Activated T-helper 1 cell treated with anti-CD3 and anti-CD28 coated beads, Interleukin-12 subunit alpha, Interleukin-12 subunit beta, Interleukin-2, Interleukin-4 antibody, amounts not matched to agents 30 ng/mL and 10 ng/mL and 1 ng/mL, durations not matched to agents 14 hours and 24 hours and 36 hours (primary cell): ENCODE data around the gene SPRING1. TPM values are rescaled to one million over a fixed set of nuclear protein-coding genes. Genes with fewer than 3 reads are reported as not detected.
A peak's percentile ranks its signal among the peaks of the same experiment; 100 is the strongest.

Experiments used
- DNase-seq: peaks from one replicate; pipeline ENCODE4 v3.0.0; 2021; ENCODE audit warnings: low spot score
- H3K27ac Mint-ChIP-seq: one replicate; pipeline ENCODE4 v1.8.0; 2021; ENCODE audit warnings: mild to moderate bottlenecking, mixed read lengths
- H3K27me3 Mint-ChIP-seq: one replicate; pipeline ENCODE4 v1.8.0; 2022; ENCODE audit warnings: mild to moderate bottlenecking, moderate library complexity, mixed read lengths; ENCODE audit not compliant: insufficient read depth
- H3K36me3 Mint-ChIP-seq: one replicate; pipeline ENCODE4 v1.8.0; 2021; ENCODE audit warnings: low read depth, mixed read lengths
- H3K4me1 Mint-ChIP-seq: one replicate; pipeline ENCODE4 v1.8.0; 2021; ENCODE audit warnings: low read depth, mixed read lengths
- H3K4me3 Mint-ChIP-seq: one replicate; pipeline ENCODE4 v1.8.0; 2021; ENCODE audit warnings: mild to moderate bottlenecking, moderate library complexity, mixed read lengths
- H3K9me3 Mint-ChIP-seq: one replicate; pipeline ENCODE4 v1.8.0; 2021; ENCODE audit warnings: mixed read lengths
- intact Hi-C: fragments of 100-400 bp; cut with micrococcal nuclease; formaldehyde crosslinking; loops from one replicate; pipeline ENCODE4 v1.15.1; 2024
- total RNA-seq: library from RNA; stranded (reverse); gene quantifications from 2 replicates; pipeline ENCODE4 v1.2.3, GENCODE V29; 2022

SPRING1 gene
- total RNA-seq, 1 donor from 2014 or later, result 31.0 TPM

- peaks cover 17% of the 10 kb centered on the region for H3K36me3 Mint-ChIP-seq
- intact Hi-C loops, result loop anchor here (5.0 kb wide), 2 partner anchors 203 to 458 kb away; partner anchors contain the start of gene MED13L
- no peak overlapping the region for H3K27ac Mint-ChIP-seq
- H3K9me3 Mint-ChIP-seq, result no peaks in the 10 kb centered on the region
- H3K4me1 Mint-ChIP-seq, result peaks cover 13% of the 10 kb centered on the region
- H3K4me3 Mint-ChIP-seq, result peak overlapping the region; percentile 8
- no peak for DNase-seq
- no peaks in the 10 kb centered on the region for H3K27me3 Mint-ChIP-seq
These were observed 2.8 kb downstream of the SPRING1 start for GRCh38 chr12:116735084-116735483.

- H3K4me1 Mint-ChIP-seq, result peaks cover 13% of the 10 kb centered on the region
- no peak overlapping the region for H3K27ac Mint-ChIP-seq
- H3K9me3 Mint-ChIP-seq, result no peaks in the 10 kb centered on the region
- peaks cover 20% of the 10 kb centered on the region for H3K36me3 Mint-ChIP-seq
- no peaks in the 10 kb centered on the region for H3K27me3 Mint-ChIP-seq
- intact Hi-C loops, result no loop called here
- no peak overlapping the region for H3K4me3 Mint-ChIP-seq
- no peak for DNase-seq
These were observed 3.6 kb downstream of the SPRING1 start for GRCh38 chr12:116734156-116734768.

GRCh38 chr12:116731801-116732200, 6.1 kb downstream of the SPRING1 start:
- Mint-ChIP-seq H3K36me3 (peaks cover 23% of the 10 kb centered on the region), H3K4me3 (no peak overlapping the region), H3K9me3 (no peaks in the 10 kb centered on the region), H3K27ac (no peak overlapping the region), H3K4me1 (peaks cover 7% of the 10 kb centered on the region), H3K27me3 (no peaks in the 10 kb centered on the region)
- DNase-seq, result no peak
- intact Hi-C loops, result no loop called here

DNA sequence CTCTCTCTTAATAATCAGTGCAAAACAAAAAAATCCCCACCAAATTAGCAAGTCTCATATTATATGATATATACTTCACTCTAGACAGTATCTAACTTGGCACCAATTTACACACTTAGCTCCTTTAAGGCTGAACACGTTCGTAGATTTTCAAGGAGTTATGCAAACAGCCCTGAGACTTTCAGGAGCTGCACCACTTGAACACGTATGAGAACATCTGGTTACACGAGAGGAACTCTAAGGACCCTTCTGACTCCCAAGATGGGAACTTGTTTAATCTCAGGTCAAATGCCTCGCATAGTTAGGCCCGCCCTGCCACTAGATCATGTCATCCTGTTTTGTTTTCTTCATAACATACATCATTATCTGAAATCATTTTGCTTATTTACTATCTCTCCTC, 10.0 kb downstream of the SPRING1 start:
- DNase-seq, result no peak
- Mint-ChIP-seq H3K4me3 (no peak overlapping the region), H3K36me3 (peaks cover 9% of the 10 kb centered on the region), H3K9me3 (no peaks in the 10 kb centered on the region), H3K27ac (no peak overlapping the region), H3K4me1 (peaks cover 2% of the 10 kb centered on the region), H3K27me3 (no peaks in the 10 kb centered on the region)
- intact Hi-C loops, result no loop called here

- H3K9me3 Mint-ChIP-seq, result no peaks in the 10 kb centered on the region
- peaks cover 13% of the 10 kb centered on the region for H3K36me3 Mint-ChIP-seq
- H3K27ac Mint-ChIP-seq, result no peak overlapping the region
- DNase-seq, result no peak
- H3K27me3 Mint-ChIP-seq, result no peaks in the 10 kb centered on the region
- H3K4me3 Mint-ChIP-seq, result no peak overlapping the region
- intact Hi-C loops, result no loop called here
- H3K4me1 Mint-ChIP-seq, result peaks cover 8% of the 10 kb centered on the region
These were observed 10.6 kb downstream of the SPRING1 start for GRCh38 chr12:116727261-116727660.

DNA sequence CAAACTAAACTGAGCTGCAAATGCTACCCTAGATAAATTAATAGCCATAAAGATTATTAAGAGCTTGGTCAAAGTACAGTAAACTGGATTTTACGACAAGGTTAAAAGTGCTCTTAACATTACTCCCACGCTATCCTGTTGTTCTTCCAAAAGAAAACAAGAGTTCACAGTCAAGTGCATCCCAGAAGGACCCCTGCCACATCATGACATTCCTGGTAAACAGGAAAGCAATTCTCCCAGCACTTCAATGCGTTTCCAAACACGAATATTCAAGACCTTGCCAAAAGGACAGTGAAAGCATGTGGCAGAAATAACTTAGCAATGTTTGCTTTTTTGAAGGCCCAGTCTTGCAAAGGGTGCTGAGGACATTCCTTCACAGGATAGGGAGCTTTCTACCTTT, 11.2 kb downstream of the SPRING1 start:
- no peak overlapping the region for H3K27ac Mint-ChIP-seq
- no peak for DNase-seq
- no peaks in the 10 kb centered on the region for H3K27me3 Mint-ChIP-seq
- H3K4me3 Mint-ChIP-seq, result no peak overlapping the region
- H3K9me3 Mint-ChIP-seq, result no peaks in the 10 kb centered on the region
- peaks cover 15% of the 10 kb centered on the region for H3K36me3 Mint-ChIP-seq
- peaks cover 10% of the 10 kb centered on the region for H3K4me1 Mint-ChIP-seq
- intact Hi-C loops, result no loop called here

DNA sequence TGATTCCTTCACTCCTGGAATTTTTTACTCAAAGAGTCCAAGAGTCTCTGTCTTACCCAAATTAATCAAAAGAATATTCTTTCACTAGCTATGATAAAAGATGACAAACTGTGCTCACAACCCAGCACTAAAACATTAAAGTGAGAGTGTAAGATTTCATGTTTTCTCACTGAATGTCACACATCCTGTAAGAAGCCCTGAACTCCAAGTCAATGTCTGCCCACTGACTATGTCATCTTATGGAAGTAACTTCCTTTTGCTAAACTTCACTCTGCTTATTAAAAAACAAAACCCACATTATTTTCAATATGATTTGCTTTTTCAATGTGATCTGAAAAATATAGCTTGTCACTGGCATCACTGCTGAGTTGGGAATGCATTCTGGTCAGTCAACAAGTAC, 15.6 kb downstream of the SPRING1 start:
- no peak overlapping the region for H3K27ac Mint-ChIP-seq
- DNase-seq, result no peak
- intact Hi-C loops, result no loop called here
- H3K9me3 Mint-ChIP-seq, result no peaks in the 10 kb centered on the region
- peaks cover 10% of the 10 kb centered on the region for H3K4me1 Mint-ChIP-seq
- H3K27me3 Mint-ChIP-seq, result no peaks in the 10 kb centered on the region
- H3K36me3 Mint-ChIP-seq, result peaks cover 23% of the 10 kb centered on the region
- no peak overlapping the region for H3K4me3 Mint-ChIP-seq

- no peak for DNase-seq
- intact Hi-C loops, result no loop called here
- no peak overlapping the region for H3K27ac Mint-ChIP-seq
- H3K36me3 Mint-ChIP-seq, result peaks cover 34% of the 10 kb centered on the region
- no peak overlapping the region for H3K4me3 Mint-ChIP-seq
- H3K4me1 Mint-ChIP-seq, result peaks cover 10% of the 10 kb centered on the region
- H3K27me3 Mint-ChIP-seq, result no peaks in the 10 kb centered on the region
- no peaks in the 10 kb centered on the region for H3K9me3 Mint-ChIP-seq
These were observed 17.9 kb downstream of the SPRING1 start for GRCh38 chr12:116719731-116720528.

DNA sequence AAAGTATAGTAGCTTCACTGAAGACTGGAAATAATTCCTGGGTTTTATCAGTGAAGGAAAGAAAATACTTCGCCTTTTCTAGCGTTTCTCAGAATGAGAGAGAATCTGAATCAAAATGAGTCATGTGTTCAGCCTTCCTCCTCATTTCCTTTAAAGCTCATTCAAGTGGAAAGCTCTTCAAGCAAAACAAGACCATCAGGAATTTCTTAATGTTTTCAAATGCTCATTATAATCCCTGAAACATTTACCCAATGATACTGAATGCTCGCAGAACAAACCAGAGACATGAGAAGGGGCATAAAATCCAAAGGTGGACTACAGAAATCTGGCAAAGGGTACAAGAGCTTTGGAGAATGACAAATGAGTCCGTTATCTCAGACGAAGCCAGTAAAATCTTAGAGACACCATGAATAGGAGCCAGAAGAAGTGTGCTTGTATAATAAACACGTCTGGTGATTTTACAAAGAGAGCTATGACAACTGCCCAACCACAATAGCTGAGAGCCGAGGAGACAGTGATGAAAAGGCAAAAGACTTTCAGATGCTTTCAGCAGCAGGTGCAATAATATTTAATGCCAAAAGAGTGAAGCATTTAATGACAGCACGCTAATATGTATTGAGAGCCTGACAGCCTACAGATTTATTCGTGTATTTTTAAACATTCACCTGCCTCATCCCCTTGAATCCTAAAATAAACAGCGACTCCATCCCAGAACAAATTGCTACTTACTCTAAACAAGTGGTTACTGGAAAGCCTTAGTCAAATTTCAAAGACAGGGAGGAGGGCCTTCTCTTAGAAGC, 19.0 kb downstream of the SPRING1 start:
- H3K27ac Mint-ChIP-seq, result no peak overlapping the region
- intact Hi-C loops, result no loop called here
- no peaks in the 10 kb centered on the region for H3K27me3 Mint-ChIP-seq
- DNase-seq, result no peak
- peaks cover 10% of the 10 kb centered on the region for H3K4me1 Mint-ChIP-seq
- no peaks in the 10 kb centered on the region for H3K9me3 Mint-ChIP-seq
- peaks cover 34% of the 10 kb centered on the region for H3K36me3 Mint-ChIP-seq
- no peak overlapping the region for H3K4me3 Mint-ChIP-seq

- Mint-ChIP-seq H3K27me3 (no peaks in the 10 kb centered on the region), H3K4me1 (peaks cover 7% of the 10 kb centered on the region), H3K36me3 (peaks cover 32% of the 10 kb centered on the region), H3K4me3 (no peak overlapping the region), H3K27ac (no peak overlapping the region), H3K9me3 (no peaks in the 10 kb centered on the region)
- intact Hi-C loops, result no loop called here
- DNase-seq, result no peak
These were observed 20.1 kb downstream of the SPRING1 start for GRCh38 chr12:116717466-116718437.

DNA sequence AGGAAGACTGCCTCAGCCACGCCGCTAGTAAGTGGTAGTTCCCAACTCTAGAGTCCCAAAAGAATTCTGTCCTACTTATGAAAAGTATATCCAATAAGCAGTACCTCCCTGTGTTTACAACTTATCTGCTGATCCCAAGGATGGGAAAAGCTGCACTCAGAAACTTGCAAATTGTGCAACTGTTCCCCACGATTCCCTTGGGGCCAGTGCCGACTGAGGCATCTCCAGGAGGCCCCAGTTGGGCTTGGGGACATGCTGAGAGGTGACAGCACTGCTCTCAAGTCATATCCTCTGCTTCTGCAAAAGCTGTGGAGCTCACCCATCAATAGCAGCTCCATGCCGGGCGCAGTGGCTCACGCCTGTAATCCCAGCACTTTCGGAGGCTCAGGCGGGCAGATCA, 23.7 kb downstream of the SPRING1 start:
- Mint-ChIP-seq H3K36me3 (peaks cover 22% of the 10 kb centered on the region), H3K4me1 (peaks cover 2% of the 10 kb centered on the region), H3K27me3 (peaks cover 5% of the 10 kb centered on the region), H3K27ac (no peak overlapping the region), H3K9me3 (no peaks in the 10 kb centered on the region), H3K4me3 (no peak overlapping the region)
- intact Hi-C loops, result no loop called here
- DNase-seq, result no peak

DNA sequence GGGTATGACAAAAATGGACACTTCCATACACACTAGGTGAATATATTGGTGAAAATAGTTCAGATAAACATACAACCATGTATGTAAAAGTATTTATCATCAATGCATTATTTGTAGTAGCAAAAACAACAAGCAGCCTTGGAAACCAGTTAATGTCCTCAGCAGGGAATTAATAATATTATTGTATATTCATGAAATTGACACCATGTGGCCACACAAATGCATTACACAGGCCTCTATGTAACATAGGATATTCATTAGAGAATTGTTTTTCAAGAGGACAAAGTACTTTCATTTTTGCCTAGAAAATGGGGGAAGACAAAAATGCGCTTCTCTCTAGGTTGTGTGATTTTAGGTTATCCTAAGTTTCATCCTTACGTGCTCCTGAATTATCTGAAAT, 24.3 kb downstream of the SPRING1 start:
- Mint-ChIP-seq H3K27ac (no peak overlapping the region), H3K4me1 (peaks cover 9% of the 10 kb centered on the region), H3K4me3 (no peak overlapping the region), H3K27me3 (peaks cover 9% of the 10 kb centered on the region), H3K9me3 (no peaks in the 10 kb centered on the region), H3K36me3 (peaks cover 18% of the 10 kb centered on the region)
- intact Hi-C loops, result no loop called here
- DNase-seq, result no peak
